ENCODE results near the gene DCLK1.

DNA sequence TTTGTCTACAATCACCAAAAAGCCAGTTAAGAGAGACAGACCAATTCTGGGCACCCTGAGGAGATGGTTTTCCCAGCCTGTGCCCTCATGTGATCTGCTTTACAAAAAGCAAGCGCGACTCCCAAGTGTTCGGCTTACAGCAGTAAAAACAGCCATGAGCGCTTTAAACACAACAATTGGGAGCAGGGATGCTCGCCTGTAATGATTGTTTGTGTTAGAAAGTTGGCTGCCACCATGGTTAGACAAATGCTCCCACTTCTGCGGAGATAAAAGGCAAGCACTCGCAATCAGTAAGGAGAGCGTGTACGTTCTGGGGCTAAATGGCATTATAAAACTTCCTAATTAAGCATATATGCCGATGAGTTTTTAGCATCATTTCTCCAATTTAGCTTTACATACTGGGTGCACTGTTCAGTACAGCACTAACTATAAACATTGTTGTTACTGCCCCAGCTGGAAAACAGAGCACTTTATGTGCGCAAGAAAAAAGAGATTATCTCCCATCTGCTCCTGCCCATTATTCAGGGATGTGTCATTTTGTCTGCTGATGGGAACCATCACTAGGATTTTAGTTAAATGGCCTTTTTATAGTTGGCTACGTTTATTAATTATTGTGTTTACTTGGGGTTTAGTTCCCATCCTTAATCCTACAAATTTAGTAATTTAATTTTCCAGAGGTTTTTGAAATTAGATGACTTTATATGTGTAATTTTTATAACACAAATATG, 345.4 kb downstream of the DCLK1 start:
- TF ChIP-seq, protein P1, sequence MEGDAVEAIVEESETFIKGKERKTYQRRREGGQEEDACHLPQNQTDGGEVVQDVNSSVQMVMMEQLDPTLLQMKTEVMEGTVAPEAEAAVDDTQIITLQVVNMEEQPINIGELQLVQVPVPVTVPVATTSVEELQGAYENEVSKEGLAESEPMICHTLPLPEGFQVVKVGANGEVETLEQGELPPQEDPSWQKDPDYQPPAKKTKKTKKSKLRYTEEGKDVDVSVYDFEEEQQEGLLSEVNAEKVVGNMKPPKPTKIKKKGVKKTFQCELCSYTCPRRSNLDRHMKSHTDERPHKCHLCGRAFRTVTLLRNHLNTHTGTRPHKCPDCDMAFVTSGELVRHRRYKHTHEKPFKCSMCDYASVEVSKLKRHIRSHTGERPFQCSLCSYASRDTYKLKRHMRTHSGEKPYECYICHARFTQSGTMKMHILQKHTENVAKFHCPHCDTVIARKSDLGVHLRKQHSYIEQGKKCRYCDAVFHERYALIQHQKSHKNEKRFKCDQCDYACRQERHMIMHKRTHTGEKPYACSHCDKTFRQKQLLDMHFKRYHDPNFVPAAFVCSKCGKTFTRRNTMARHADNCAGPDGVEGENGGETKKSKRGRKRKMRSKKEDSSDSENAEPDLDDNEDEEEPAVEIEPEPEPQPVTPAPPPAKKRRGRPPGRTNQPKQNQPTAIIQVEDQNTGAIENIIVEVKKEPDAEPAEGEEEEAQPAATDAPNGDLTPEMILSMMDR (IDR thresholded peaks at IDR 0.05) = no peak
- TF ChIP-seq POLR2A (IDR thresholded peaks at IDR 0.05) = no peak

Data from lower leg skin (tissue), 3 donors.